ENCODE measurements around the gene RNF166.
A peak's percentile ranks its signal among the peaks of the same experiment; 100 is the strongest.

Gene RNF166

DNA sequence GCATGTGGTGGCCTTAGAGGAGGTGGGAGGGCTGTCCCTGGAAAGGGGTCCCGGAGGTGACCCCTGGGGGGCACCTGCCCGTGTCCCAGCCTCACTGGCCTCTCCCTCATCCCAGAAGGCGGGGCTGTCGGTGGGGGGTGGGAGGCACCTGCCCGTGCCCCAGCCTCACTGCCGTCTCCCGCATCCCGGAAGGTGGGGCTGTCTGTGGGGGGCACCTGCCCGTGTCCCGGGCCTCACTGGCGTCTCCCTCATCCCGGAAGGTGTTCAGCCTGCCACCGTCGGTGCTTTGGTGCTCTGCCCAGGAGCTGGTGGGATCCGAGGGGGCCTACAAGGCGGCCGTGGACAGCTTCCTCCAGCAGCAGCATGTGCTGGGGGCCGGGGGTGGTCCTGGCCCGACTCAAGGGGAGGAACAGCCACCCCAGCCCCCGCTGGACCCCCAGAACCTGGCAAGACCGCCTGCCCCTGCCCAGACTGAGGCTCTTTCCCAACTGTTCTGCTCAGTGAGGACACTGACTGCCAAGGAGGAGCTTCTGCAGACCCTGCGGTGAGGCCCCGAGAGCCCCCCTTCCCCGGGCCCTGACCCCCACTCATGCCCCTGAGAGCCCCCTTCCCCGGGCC is 6.3 kb upstream of the RNF166 start:
- TF ChIP-seq, protein P1, sequence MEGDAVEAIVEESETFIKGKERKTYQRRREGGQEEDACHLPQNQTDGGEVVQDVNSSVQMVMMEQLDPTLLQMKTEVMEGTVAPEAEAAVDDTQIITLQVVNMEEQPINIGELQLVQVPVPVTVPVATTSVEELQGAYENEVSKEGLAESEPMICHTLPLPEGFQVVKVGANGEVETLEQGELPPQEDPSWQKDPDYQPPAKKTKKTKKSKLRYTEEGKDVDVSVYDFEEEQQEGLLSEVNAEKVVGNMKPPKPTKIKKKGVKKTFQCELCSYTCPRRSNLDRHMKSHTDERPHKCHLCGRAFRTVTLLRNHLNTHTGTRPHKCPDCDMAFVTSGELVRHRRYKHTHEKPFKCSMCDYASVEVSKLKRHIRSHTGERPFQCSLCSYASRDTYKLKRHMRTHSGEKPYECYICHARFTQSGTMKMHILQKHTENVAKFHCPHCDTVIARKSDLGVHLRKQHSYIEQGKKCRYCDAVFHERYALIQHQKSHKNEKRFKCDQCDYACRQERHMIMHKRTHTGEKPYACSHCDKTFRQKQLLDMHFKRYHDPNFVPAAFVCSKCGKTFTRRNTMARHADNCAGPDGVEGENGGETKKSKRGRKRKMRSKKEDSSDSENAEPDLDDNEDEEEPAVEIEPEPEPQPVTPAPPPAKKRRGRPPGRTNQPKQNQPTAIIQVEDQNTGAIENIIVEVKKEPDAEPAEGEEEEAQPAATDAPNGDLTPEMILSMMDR (IDR thresholded peaks at IDR 0.05; ENCODE audit: low read depth, low read length, missing control alignments), result no peak
- H3K4me3 ChIP-seq (ENCODE audit: low read depth, low read length), result no peak overlapping the region
- in situ Hi-C loops (cut with HindIII; ENCODE audit: low sequenced_read_pairs), result no loop called here

GRCh38 chr16:88711750-88712340 is 5.6 kb upstream of the RNF166 start:
- TF ChIP-seq, protein P1 (IDR thresholded peaks at IDR 0.05; ENCODE audit: low read depth, low read length, missing control alignments), result no peak
- in situ Hi-C loops (cut with HindIII; ENCODE audit: low sequenced_read_pairs), result no loop called here
- no peak for DNase-seq (ENCODE audit: low read depth)
- no peak overlapping the region for H3K4me3 ChIP-seq (ENCODE audit: low read depth, low read length)

More for the DNA sequence above, 6.3 kb upstream of the RNF166 start:
- DNase-seq (ENCODE audit: low read depth), result no peak

DNA sequence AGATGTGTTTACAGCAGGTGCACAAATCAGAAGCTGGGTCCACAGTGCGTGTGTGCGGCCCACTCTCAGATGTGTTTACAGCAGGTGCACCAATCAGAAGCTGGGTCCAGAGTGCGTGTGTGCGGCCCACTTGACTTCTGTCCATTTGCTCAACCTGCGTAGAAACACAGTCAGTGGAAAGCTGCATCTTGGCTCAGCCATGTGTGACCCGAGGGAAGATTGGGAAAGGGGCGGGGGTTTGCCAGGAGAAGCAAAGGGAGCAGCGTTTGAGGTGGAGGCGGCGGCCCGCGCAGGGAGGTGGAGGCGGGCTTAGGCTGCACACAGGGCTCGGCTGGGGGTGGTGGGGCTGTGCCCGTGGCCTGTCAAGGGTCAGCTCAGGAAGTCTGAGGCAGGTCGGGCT is 4.3 kb upstream of the RNF166 start:
- no peak for DNase-seq (ENCODE audit: low read depth)
- H3K4me3 ChIP-seq (ENCODE audit: low read depth, low read length), result no peak overlapping the region
- TF ChIP-seq, protein P1 (IDR thresholded peaks at IDR 0.05; ENCODE audit: low read depth, low read length, missing control alignments), result no peak
- in situ Hi-C loops (cut with HindIII; ENCODE audit: low sequenced_read_pairs), result no loop called here

- H3K4me3 ChIP-seq (ENCODE audit: low read depth, low read length), result peak overlapping the region; percentile 95
- TF ChIP-seq, protein P1 (IDR thresholded peaks at IDR 0.05; ENCODE audit: low read depth, low read length, missing control alignments), result no peak
- in situ Hi-C loops (cut with HindIII; ENCODE audit: low sequenced_read_pairs), result no loop called here
- DNase-seq (ENCODE audit: low read depth), result no peak
Observed at GRCh38 chr16:88706965-88707826, 988 bp upstream of the RNF166 start.

DNA sequence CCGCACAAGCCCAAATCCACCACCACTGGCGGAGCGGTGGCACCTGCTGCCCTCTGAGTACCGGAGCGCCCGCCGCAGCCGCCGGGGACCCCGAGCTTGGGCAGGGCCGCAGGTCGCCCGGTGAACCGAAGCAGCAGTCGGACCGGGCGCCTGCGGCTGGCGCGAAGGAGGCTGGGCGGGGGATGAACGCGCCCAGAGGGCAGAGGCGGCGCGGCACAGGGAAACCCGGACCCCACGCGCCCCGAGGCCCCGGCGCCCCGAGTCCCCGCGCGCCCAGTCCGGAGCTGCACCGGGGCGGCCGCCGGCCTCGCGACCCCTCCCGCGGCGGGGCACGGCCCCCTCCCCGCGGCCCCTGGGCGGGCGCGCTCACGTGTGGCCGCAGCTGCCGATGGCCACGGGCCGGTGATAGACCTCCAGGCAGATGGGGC is 393 bp downstream of the RNF166 start:
- H3K4me3 ChIP-seq (ENCODE audit: low read depth, low read length), result peak overlapping the region; percentile 95
- TF ChIP-seq, protein P1 (IDR thresholded peaks at IDR 0.05; ENCODE audit: low read depth, low read length, missing control alignments), result no peak
- in situ Hi-C loops (cut with HindIII; ENCODE audit: low sequenced_read_pairs), result no loop called here
- no peak for DNase-seq (ENCODE audit: low read depth)

DNA sequence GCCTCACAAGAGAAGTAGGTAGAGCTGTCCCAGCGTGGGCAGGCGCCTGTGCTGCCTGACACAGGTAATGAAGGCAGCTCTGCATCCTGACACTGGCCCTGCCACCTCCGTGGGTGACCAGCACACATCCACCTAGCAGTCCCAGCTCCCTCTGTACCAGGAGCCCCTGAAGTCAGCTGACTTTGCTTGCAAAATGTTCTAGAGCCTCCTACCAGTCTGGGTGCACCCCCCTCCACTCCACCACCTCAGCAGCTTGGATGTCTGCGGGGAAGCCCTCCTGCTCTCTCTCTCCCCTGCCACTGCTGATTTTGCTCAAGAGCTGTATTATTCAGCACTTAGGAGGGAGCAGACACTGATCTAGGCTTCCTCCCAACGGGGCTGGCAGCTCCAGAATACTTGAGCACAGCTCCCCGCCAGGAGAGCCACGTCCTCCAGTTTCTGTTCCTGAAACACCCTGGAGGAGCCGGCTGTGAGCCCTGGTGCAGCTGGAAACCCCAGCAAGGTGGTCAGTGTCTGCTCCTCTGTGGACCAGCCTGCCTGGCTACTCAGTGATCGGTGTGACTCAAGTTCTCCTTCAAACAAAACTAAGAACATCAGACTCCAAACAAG is 1.0 kb downstream of the RNF166 start:
- DNase-seq (ENCODE audit: low read depth), result no peak
- H3K4me3 ChIP-seq (ENCODE audit: low read depth, low read length), result peak overlapping the region; percentile 95
- TF ChIP-seq, protein P1 (IDR thresholded peaks at IDR 0.05; ENCODE audit: low read depth, low read length, missing control alignments), result no peak
- in situ Hi-C loops (cut with HindIII; ENCODE audit: low sequenced_read_pairs), result no loop called here
